Measurements from ENCODE around the gene SMOC2.
"Not testable (repeated sequence)": the region's sequence is repeated elsewhere in the genome, so short reads cannot be mapped to it uniquely, and the experiment has no call there.

The SMOC2 gene

GRCh38 chr6:168546151-168546550 lies 105.2 kb downstream of the SMOC2 start:
- DNase-seq, result no peak

GRCh38 chr6:168546730-168547129 lies 105.7 kb downstream of the SMOC2 start:
- DNase-seq, result no peak

GRCh38 chr6:168550326-168550725 lies 109.3 kb downstream of the SMOC2 start:
- DNase-seq, result no peak

- DNase-seq, result no peak
Observed at GRCh38 chr6:168554472-168554871, 113.5 kb downstream of the SMOC2 start.

- DNase-seq, result no peak
Observed at GRCh38 chr6:168554898-168555617, 114.1 kb downstream of the SMOC2 start.

DNA sequence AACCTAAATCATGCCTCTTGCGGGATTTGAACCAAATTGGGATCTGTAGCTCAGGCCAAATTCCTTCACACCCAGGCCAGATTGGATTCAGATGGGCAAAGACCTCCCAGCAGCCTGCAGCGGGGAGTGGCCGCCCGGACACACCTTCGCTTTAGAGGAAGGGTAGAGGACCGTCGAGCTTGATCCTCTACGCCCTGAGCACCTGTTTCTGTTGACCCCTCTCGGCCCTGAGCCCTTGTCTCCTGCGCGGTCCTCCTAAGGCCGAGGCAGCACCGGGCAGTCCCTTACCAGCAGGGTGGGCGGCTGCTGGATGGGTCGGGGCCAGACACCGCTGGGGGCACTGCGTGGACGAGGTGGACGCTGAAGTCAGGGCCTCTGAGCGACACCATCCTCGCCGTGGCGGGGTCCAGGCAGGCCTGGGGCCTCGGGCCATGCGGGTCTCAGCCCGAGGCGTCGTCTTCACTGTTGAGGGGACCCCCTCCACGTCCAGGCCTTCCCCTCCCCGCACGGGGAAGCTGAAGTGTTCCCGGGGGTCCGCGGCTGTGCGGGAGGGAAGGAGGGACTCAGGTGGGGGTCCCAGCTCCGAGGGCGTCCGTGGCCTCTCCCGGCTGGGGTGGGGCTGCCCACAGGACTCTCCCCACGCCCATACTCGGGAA lies 114.8 kb downstream of the SMOC2 start:
- no peak for DNase-seq

- no peak for DNase-seq
Observed at GRCh38 chr6:168557512-168557911, 116.5 kb downstream of the SMOC2 start.

GRCh38 chr6:168558686-168559085 lies 117.7 kb downstream of the SMOC2 start:
- no peak for DNase-seq

GRCh38 chr6:168559574-168560098 lies 118.7 kb downstream of the SMOC2 start:
- no peak for DNase-seq

DNA sequence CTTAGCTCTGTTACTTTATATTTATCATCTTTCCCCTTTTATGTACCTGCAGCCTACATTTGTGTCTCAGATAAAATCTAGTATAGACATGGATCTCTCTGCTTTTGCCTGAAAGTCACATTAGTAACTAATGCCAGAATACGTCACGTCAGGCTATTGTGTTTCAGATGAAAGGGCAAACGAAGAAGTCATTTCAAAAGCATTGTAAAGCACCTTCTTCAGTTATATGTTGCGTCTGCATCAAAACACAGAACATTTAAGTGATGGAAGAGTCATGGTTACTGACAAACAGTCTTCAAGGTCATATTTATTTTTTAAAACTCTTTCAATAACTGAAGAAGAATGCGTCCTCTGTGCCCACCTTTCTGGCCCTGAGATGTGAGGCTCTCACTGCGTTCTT lies 119.1 kb downstream of the SMOC2 start:
- DNase-seq, result no peak

- no peak for DNase-seq
Observed at GRCh38 chr6:168562576-168563151, 121.7 kb downstream of the SMOC2 start.

DNA sequence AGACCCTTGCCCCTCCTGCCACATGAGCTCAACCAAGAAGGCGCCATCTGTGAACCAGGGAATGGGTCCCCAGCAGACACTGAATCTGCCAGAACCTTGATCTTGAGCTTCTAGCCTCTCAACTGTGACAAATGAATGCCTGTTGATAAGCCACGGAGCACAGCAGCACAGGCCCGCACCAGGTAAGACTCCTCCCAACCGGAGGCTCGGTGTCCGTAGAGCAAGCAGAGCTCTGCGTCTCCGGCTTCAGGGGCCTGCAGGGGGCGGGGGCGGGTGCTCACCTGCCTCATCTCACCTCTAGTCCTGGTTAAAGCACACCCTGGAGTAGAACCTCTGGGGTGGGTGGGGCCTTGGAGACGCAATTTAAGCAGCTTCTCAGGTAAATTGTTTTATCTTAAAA lies 122.7 kb downstream of the SMOC2 start:
- no peak for DNase-seq

DNA sequence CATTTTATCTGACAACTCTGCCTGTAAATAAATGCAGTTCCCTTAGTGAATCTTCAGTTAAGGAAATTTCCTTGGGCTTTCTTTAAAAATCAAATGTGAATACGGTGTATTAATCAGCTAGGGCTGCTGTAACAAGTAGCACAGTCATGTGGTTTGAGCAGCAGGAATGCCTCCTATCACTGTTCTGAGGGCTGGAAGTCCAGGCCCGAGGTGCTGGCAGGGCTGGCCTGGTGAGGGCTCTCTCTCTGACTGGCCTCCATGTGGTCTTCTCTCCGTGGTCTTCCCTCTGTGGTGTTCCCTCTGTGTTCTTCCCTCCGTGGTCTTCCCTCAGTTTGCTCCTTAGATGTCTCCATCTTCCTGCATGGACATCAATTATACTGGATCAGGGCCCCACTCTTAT lies 124.1 kb downstream of the SMOC2 start:
- no peak for DNase-seq

DNA sequence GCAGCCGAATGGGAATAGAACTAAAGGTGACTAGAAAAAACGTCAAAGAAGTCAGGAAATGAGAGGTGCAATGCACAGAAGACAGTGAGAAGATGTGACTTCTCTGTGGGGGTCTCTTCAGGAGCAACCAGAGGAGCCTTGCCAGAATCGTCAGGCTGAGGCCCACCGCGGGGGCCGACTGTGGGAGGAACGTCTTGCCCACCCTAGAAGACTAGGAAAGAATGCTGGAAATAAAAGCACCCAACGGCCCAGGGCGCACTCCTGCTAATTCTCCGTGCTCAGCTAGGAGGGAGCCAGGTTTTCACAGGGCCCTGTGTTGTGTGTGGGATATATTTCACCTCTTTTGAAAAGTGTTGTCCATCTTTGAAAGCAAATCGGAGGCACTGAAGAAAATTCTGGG lies 129.2 kb downstream of the SMOC2 start:
- no peak for DNase-seq

GRCh38 chr6:168571268-168571667 lies 130.3 kb downstream of the SMOC2 start:
- DNase-seq, result no peak

DNA sequence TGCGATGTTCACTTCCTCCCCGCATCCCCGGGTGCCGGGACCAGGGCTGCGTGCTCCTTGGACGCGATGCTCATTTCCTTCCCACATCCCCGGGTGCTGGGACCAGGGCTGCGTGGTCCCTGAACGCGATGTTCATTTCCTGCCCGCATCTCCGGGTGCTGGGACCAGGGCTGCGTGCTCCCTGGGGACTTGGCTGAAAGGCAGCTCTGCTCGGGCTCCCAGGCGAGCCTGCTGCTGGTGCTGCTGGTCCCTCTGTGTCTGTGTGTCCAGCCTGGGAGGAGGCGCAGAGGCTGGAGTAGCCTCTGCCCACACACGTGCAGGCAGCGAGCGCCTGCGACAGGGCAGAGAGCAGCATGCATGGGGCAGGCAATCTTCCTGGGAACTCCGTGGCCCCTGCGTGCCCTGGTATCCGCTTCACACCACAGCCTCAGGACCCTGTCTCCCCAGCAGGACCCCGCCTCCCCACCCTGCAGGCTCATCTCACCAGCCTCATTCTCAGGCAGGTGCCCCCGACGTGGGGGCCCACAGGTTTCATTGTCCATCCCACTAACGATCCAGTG lies 132.4 kb downstream of the SMOC2 start:
- DNase-seq, result not testable (repeated sequence)

GRCh38 chr6:168574075-168574698 lies 133.2 kb downstream of the SMOC2 start:
- no peak for DNase-seq

DNA sequence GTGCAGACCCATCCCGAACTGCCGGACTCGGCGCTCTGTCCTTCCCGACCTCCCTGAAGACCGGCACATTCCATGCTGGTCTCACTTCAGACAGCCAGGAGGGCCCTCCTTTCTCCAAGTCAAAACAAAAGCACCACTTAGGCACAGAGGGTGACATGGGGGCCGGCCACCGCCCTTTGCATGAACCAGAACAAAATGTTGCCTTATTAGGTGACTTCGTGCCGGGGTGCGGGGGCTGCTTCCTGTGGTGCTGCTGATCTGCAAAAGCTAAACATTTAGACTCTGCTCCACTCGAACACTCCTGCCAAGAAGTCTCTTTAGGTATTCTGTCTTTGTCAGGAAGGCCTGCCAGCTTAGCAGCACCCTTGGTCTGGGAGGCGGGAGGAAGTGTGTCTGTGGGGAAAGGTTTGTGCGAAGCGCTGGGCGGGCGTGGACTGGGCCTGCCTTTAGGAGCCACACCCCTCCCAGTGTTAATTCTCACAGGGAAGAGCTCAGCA lies 133.8 kb downstream of the SMOC2 start:
- DNase-seq, result peak in 1 of 2 experiments; percentile 7

GRCh38 chr6:168575346-168576098 lies 134.5 kb downstream of the SMOC2 start:
- no peak for DNase-seq

DNA sequence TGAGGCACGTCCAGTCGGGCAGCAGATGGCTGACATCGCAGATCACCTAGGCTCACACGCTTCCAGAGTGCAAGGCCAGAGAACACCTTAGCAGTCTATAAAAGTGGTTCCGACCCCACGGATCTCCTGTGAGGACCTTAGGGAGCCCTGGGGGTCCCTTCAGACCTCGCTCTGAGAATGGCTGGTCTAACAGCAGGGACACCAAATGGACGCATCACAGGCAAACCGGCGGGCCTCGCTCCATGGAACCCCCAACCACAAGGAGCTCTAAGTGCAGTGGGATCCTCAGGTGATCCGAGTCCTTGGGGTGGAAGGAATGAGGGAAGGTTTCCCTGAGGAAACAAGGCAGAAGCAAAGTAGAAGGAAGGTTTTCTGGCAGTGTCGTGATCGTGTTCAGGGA lies 135.4 kb downstream of the SMOC2 start:
- no peak for DNase-seq

GRCh38 chr6:168577496-168577895 lies 136.5 kb downstream of the SMOC2 start:
- no peak for DNase-seq

- no peak for DNase-seq
Observed at GRCh38 chr6:168578036-168578435, 137.1 kb downstream of the SMOC2 start.
